ENCODE results near the gene KCNJ1. TPM values are rescaled to one million over a fixed set of nuclear protein-coding genes. Genes with fewer than 3 reads are reported as not detected.

KCNJ1 gene
- total RNA-seq, 3 donors from 2014 or later (not counting 1 experiment from before 2014, with no cell fraction given) = not detected

- no peak for TF ChIP-seq CTCF (IDR thresholded peaks at IDR 0.05)
- no peak overlapping the region for H3K4me3 ChIP-seq (ENCODE audit: low read length)
- Mint-ChIP-seq H3K27me3 (ENCODE audit: low read depth in 2 of 2) (peaks cover 0 to 14% of the 10 kb centered on the region in 2 donors), H3K9me3 (no peaks in the 10 kb centered on the region), H3K36me3 (no peaks in the 10 kb centered on the region), H3K4me3 (no peak overlapping the region), H3K4me1 (peaks cover 8 to 9% of the 10 kb centered on the region in 2 donors), H3K27ac (no peak overlapping the region)
- H3K4me1 ChIP-seq (ENCODE audit: control insufficient read depth, insufficient read depth, low read length) = peaks cover 8% of the 10 kb centered on the region
- no peak overlapping the region for H3K27ac ChIP-seq (ENCODE audit: low read length)
- 93% methylated on average over 2 of the region's 2 CpGs for WGBS (ENCODE audit: insufficient coverage)
- H3K36me3 ChIP-seq (ENCODE audit: control insufficient read depth, insufficient read depth, low read length) = no peaks in the 10 kb centered on the region
- ATAC-seq (no peak), DNase-seq (no peak)
- no peaks in the 10 kb centered on the region for H3K9me3 ChIP-seq (ENCODE audit: control insufficient read depth, insufficient read depth, low read length)
- intact Hi-C loops (cut with micrococcal nuclease) = no loop called here
- H3K27me3 ChIP-seq (ENCODE audit: control insufficient read depth, insufficient read depth, low read length) = no peaks in the 10 kb centered on the region
Observed at GRCh38 chr11:128857341-128857740, 9.8 kb downstream of the KCNJ1 start.

GRCh38 chr11:128856241-128856640 lies 10.9 kb downstream of the KCNJ1 start:
- Mint-ChIP-seq H3K4me1 (peaks cover 8 to 9% of the 10 kb centered on the region in 2 donors), H3K27me3 (ENCODE audit: low read depth in 2 of 2) (peaks cover 0 to 14% of the 10 kb centered on the region in 2 donors), H3K27ac (no peak overlapping the region), H3K36me3 (no peaks in the 10 kb centered on the region), H3K9me3 (no peaks in the 10 kb centered on the region), H3K4me3 (no peak overlapping the region)
- WGBS (ENCODE audit: insufficient coverage) = 91% methylated on average over 6 of the region's 6 CpGs
- no peaks in the 10 kb centered on the region for H3K9me3 ChIP-seq (ENCODE audit: control insufficient read depth, insufficient read depth, low read length)
- ATAC-seq = no peak
- H3K4me1 ChIP-seq (ENCODE audit: control insufficient read depth, insufficient read depth, low read length) = peaks cover 8% of the 10 kb centered on the region
- no peak overlapping the region for H3K4me3 ChIP-seq (ENCODE audit: low read length)
- H3K27ac ChIP-seq (ENCODE audit: low read length) = no peak overlapping the region
- intact Hi-C loops (cut with micrococcal nuclease) = no loop called here
- no peak for TF ChIP-seq CTCF (IDR thresholded peaks at IDR 0.05)
- H3K27me3 ChIP-seq (ENCODE audit: control insufficient read depth, insufficient read depth, low read length) = no peaks in the 10 kb centered on the region
- no peaks in the 10 kb centered on the region for H3K36me3 ChIP-seq (ENCODE audit: control insufficient read depth, insufficient read depth, low read length)
- no peak for DNase-seq

GRCh38 chr11:128854841-128855240 lies 12.3 kb downstream of the KCNJ1 start:
- no peak overlapping the region for H3K4me3 Mint-ChIP-seq
- Histone ChIP-seq H3K36me3 (ENCODE audit: control insufficient read depth, insufficient read depth, low read length) (no peaks in the 10 kb centered on the region), H3K9me3 (ENCODE audit: control insufficient read depth, insufficient read depth, low read length) (no peaks in the 10 kb centered on the region), H3K4me1 (ENCODE audit: control insufficient read depth, insufficient read depth, low read length) (peaks cover 5% of the 10 kb centered on the region), H3K27ac (ENCODE audit: low read length) (no peak overlapping the region), H3K27me3 (ENCODE audit: control insufficient read depth, insufficient read depth, low read length) (no peaks in the 10 kb centered on the region), H3K4me3 (ENCODE audit: low read length) (no peak overlapping the region)
- H3K4me1 Mint-ChIP-seq = peaks cover 3 to 5% of the 10 kb centered on the region in 2 donors
- no peaks in the 10 kb centered on the region for H3K36me3 Mint-ChIP-seq
- WGBS (ENCODE audit: insufficient coverage) = 95% methylated on average over 7 of the region's 7 CpGs
- intact Hi-C loops (cut with micrococcal nuclease) = no loop called here
- no peak overlapping the region for H3K27ac Mint-ChIP-seq
- TF ChIP-seq CTCF (IDR thresholded peaks at IDR 0.05) = no peak
- no peak for DNase-seq
- H3K27me3 Mint-ChIP-seq (ENCODE audit: low read depth in 2 of 2) = peaks cover 0 to 8% of the 10 kb centered on the region in 2 donors
- H3K9me3 Mint-ChIP-seq = no peaks in the 10 kb centered on the region
- no peak for ATAC-seq

- H3K27ac Mint-ChIP-seq = no peak overlapping the region
- WGBS (ENCODE audit: insufficient coverage) = 26% methylated on average over 4 of the region's 6 CpGs
- ATAC-seq = no peak
Observed at GRCh38 chr11:128853559-128853958, 13.5 kb downstream of the KCNJ1 start.

More at GRCh38 chr11:128853559-128853958, 13.5 kb downstream of the KCNJ1 start:
- Mint-ChIP-seq H3K4me3 (no peak overlapping the region), H3K9me3 (no peaks in the 10 kb centered on the region), H3K4me1 (peaks cover 6 to 7% of the 10 kb centered on the region in 2 donors), H3K36me3 (no peaks in the 10 kb centered on the region), H3K27me3 (ENCODE audit: low read depth in 2 of 2) (peaks cover 0 to 8% of the 10 kb centered on the region in 2 donors)
- no peak for TF ChIP-seq CTCF (IDR thresholded peaks at IDR 0.05)
- no peak overlapping the region for H3K27ac ChIP-seq (ENCODE audit: low read length)
- H3K27me3 ChIP-seq (ENCODE audit: control insufficient read depth, insufficient read depth, low read length) = no peaks in the 10 kb centered on the region
- DNase-seq = no peak
- H3K36me3 ChIP-seq (ENCODE audit: control insufficient read depth, insufficient read depth, low read length) = no peaks in the 10 kb centered on the region
- no peaks in the 10 kb centered on the region for H3K9me3 ChIP-seq (ENCODE audit: control insufficient read depth, insufficient read depth, low read length)
- H3K4me1 ChIP-seq (ENCODE audit: control insufficient read depth, insufficient read depth, low read length) = no peaks in the 10 kb centered on the region
- intact Hi-C loops (cut with micrococcal nuclease) = no loop called here
- H3K4me3 ChIP-seq (ENCODE audit: low read length) = no peak overlapping the region

Data from natural killer cell (primary cell).